NCI-H2107 treated with DMSO at 0.1 percent for 48 hours (cell line): Measurements from ENCODE around the gene OPRM1.

Source experiments
- DNase-seq: peaks from one replicate; lab custom pipeline; 2025; ENCODE audit not compliant: unreplicated experiment; lab: John Stamatoyannopoulos, UW

OPRM1 gene

GRCh38 chr6:154268486-154268885, 229.4 kb downstream of the OPRM1 start:
- DNase-seq, result no peak

DNA sequence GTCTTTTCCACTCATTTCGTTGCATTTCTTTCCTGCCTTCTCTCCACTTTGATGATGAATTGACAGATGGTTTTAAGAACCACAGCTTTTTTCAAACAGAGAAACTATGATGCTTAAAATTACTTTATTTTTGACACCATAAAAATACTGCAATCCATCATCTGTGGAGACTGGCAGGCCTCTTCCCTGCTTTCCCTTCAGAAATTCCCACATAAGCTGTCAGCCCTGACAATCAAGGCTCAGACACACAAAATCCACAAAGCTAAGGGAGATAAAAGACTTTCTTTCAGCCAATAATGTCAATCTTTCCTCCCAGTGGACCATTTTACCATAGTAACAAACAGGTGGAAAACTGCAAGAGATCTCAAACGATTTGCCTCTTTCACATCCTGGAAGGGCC, 235.1 kb downstream of the OPRM1 start:
- no peak for DNase-seq

DNA sequence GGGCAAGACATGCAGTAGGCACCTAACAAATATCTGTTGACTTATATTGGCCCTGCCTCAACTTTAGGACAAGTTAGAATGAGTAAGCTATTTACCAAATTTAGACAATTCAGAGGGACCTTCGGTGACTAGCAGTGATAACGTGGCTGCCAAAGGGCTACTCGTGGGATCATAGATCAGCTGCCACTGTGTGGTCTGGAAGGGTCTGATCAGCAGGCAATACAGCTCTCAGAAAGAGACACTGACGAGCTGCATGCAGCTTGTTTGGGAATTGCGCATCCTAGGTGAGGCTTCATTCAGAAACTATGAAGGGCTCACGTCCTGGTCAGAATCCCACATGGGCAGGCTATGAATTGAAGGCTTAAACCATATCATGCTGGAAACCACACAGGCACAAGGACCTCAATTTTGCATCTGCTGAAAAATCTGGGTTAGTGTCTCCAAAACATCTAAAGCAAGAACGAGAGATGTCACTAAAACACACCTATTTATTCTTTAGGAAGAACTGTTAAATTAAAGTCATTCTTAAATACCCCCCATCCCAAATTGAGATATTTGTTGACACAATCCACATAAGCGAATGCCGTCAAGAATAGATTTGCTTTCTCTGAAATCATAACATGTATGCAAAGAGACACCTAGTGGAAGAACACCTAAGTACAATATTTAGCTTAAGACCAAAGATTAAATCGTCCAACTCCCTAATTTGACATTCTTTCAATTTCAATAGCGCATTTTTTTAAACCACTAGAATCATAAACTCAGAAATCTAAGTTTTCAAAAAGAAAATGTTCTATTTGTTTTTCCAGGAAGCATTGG, 238.0 kb downstream of the OPRM1 start:
- peak; percentile 80 for DNase-seq

DNA sequence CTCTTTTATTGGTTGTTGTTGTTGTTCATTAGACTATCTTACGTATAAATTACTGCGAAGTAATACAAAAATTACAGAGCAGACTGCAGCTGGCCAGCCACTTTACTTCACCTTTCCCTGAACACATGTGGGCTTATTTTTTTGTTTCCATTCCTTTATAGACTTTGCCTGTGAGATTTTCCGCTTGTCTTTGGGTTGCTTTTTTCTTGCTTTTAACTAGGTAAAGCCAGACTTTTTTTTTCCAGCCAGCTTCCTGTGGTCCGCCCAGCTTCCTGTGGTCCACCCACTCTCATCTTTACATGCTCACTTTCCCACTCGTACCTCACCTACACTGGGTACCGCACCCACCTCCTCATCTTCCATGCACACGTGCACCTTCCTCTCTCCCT, 238.6 kb downstream of the OPRM1 start:
- DNase-seq, result no peak

- no peak for DNase-seq
These were observed 241.5 kb downstream of the OPRM1 start for GRCh38 chr6:154280521-154280920.

- no peak for DNase-seq
These were observed 245.3 kb downstream of the OPRM1 start for GRCh38 chr6:154284313-154284853.

DNA sequence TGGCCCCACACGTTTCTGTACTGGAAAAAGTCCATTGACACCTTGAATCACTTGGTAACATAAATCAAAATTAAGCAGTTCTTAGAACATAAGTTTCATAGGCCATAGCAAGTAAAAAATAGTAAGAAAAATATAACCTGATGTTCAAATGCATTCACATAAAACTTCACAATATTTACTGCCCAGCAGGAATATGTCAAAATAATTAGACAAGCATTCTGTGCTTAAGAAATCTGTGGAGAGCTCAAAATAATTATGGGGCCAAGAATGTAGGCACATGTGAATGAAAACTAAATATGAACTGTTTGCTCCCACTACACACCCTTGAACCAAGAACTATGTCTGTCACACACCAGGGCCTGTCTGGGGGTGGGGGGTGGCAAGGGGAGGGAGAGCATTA, 246.8 kb downstream of the OPRM1 start:
- DNase-seq, result no peak

GRCh38 chr6:154289818-154290508, 250.9 kb downstream of the OPRM1 start:
- DNase-seq, result no peak

- no peak for DNase-seq
These were observed 253.0 kb downstream of the OPRM1 start for GRCh38 chr6:154292066-154292465.

GRCh38 chr6:154292855-154293519, 253.9 kb downstream of the OPRM1 start:
- DNase-seq, result no peak

- no peak for DNase-seq
These were observed 256.7 kb downstream of the OPRM1 start for GRCh38 chr6:154295733-154296132.
